ENCODE measurements around the gene HSPB9.

Gene HSPB9

GRCh38 chr17:42118545-42118944 is 4.1 kb upstream of the HSPB9 start:
- Histone ChIP-seq H3K27me3 (ENCODE audit: control insufficient read depth, insufficient read depth, low read length) (no peaks in the 10 kb centered on the region), H3K27ac (no peak overlapping the region), H3K79me2 (no peaks in the 10 kb centered on the region), H3K4me3 (ENCODE audit: low read depth, low read length) (no peak overlapping the region), H3K4me1 (peaks cover 3% of the 10 kb centered on the region), H3K9ac (no peak overlapping the region), H3K4me2 (ENCODE audit: low read length) (no peak overlapping the region), H3K36me3 (ENCODE audit: control insufficient read depth, insufficient read depth, low read length) (no peaks in the 10 kb centered on the region), H2AFZ (no peak overlapping the region), H3K9me3 (ENCODE audit: control insufficient read depth, low read length) (no peaks in the 10 kb centered on the region)
- TF ChIP-seq CTCF (IDR thresholded peaks at IDR 0.05): peak; percentile 34

- H3K27me3 ChIP-seq (ENCODE audit: control insufficient read depth, insufficient read depth, low read length): no peaks in the 10 kb centered on the region
Observed at GRCh38 chr17:42119301-42119700, 3.3 kb upstream of the HSPB9 start.

GRCh38 chr17:42120161-42120769 is 2.3 kb upstream of the HSPB9 start:
- peak overlapping the region; percentile 56 for H3K4me3 ChIP-seq (ENCODE audit: low read depth, low read length)
- H3K27ac ChIP-seq: no peak overlapping the region
- H3K9ac ChIP-seq: no peak overlapping the region
- TF ChIP-seq CTCF (IDR thresholded peaks at IDR 0.05): no peak
- H3K36me3 ChIP-seq (ENCODE audit: control insufficient read depth, insufficient read depth, low read length): no peaks in the 10 kb centered on the region
- H3K79me2 ChIP-seq: no peaks in the 10 kb centered on the region
- H3K4me2 ChIP-seq (ENCODE audit: low read length): peak overlapping the region; percentile 69
- H2AFZ ChIP-seq: no peak overlapping the region
- H3K4me1 ChIP-seq: peaks cover 3% of the 10 kb centered on the region
- H3K9me3 ChIP-seq (ENCODE audit: control insufficient read depth, low read length): no peaks in the 10 kb centered on the region
- no peaks in the 10 kb centered on the region for H3K27me3 ChIP-seq (ENCODE audit: control insufficient read depth, insufficient read depth, low read length)

More at GRCh38 chr17:42119301-42119700, 3.3 kb upstream of the HSPB9 start:
- no peaks in the 10 kb centered on the region for H3K9me3 ChIP-seq (ENCODE audit: control insufficient read depth, low read length)
- no peak for TF ChIP-seq CTCF (IDR thresholded peaks at IDR 0.05)
- H3K4me2 ChIP-seq (ENCODE audit: low read length): no peak overlapping the region
- no peaks in the 10 kb centered on the region for H3K79me2 ChIP-seq
- H3K27ac ChIP-seq: no peak overlapping the region
- H3K4me1 ChIP-seq: peaks cover 3% of the 10 kb centered on the region
- H3K36me3 ChIP-seq (ENCODE audit: control insufficient read depth, insufficient read depth, low read length): no peaks in the 10 kb centered on the region
- H3K4me3 ChIP-seq (ENCODE audit: low read depth, low read length): no peak overlapping the region
- H2AFZ ChIP-seq: no peak overlapping the region
- no peak overlapping the region for H3K9ac ChIP-seq

GRCh38 chr17:42120770-42121769 is 1.5 kb upstream of the HSPB9 start, which contains the start of gene KAT2A:
Gene KAT2A, minus strand, starts transcription at chr17:42121367. Its CDS starts 63 bp downstream, at chr17:42121304.
- H3K36me3 ChIP-seq (ENCODE audit: control insufficient read depth, insufficient read depth, low read length): no peaks in the 10 kb centered on the region
- H3K4me1 ChIP-seq: peaks cover 3% of the 10 kb centered on the region
- H3K27me3 ChIP-seq (ENCODE audit: control insufficient read depth, insufficient read depth, low read length): no peaks in the 10 kb centered on the region
- no peaks in the 10 kb centered on the region for H3K9me3 ChIP-seq (ENCODE audit: control insufficient read depth, low read length)
- H3K27ac ChIP-seq: no peak within 1 kb of the TSS
- peak within 1 kb of the TSS; percentile 23 for H3K9ac ChIP-seq
- H2AFZ ChIP-seq: peak within 1 kb of the TSS; percentile 95
- peak within 1 kb of the TSS; percentile 69 for H3K4me2 ChIP-seq (ENCODE audit: low read length)
- peak within 1 kb of the TSS; percentile 56 for H3K4me3 ChIP-seq (ENCODE audit: low read depth, low read length)
- H3K79me2 ChIP-seq: no peaks in the 10 kb centered on the region
- TF ChIP-seq CTCF (IDR thresholded peaks at IDR 0.05): no peak

Data from parathyroid adenoma (tissue), 2 donors.